GM12878 (cell line): ENCODE results near the gene TRPV6. TPM values are rescaled to one million over a fixed set of nuclear protein-coding genes. Genes with fewer than 3 reads are reported as not detected.

ENCODE experiments used
- ATAC-seq: fragments of 200-7000 bp; cut with Tn5 transposase; 3 replicates; pipeline ENCODE4 v1.9.1; 2020; ENCODE audit warnings: mild to moderate bottlenecking, moderate library complexity
- BruUV-seq: library from RNA; stranded (reverse); fragments of 400-500 nt; replicated peaks from 2 replicates; lab custom pipeline; 2021; lab: Mats Ljungman, UMichigan
- CTCF ChIA-PET: fragments of 300-600 bp; sonication (Branson Sonifier 250); formaldehyde crosslinking; extraction: SDS; loops from one replicate; lab custom pipeline; 2021; ENCODE audit warnings: inconsistent platforms; lab: Yijun Ruan, JAX
- POLR2A ChIA-PET: fragments of 350-600 bp; formaldehyde crosslinking; extraction: SDS; loops from one replicate; lab custom pipeline; 2021; ENCODE audit warnings: inconsistent platforms; lab: Charles Lee
- RAD21 ChIA-PET: fragments of 300-600 bp; sonication (Branson Sonifier 250); formaldehyde crosslinking; loops from one replicate; lab custom pipeline; 2023; ENCODE audit warnings: antibody characterized with exemption; ENCODE audit not compliant: unreplicated experiment; lab: Charles Lee
- SMC1A ChIA-PET: fragments of 300-600 bp; sonication (Branson Sonifier 250); formaldehyde crosslinking; loops from one replicate; lab custom pipeline; 2023; ENCODE audit not compliant: unreplicated experiment, uncharacterized antibody; lab: Charles Lee
- DNase-seq: peaks from one replicate; pipeline ENCODE4 v3.0.0-alpha.2; 2011; ENCODE audit warnings: low read depth, low spot score
- FAIRE-seq: peaks from 3 replicates; lab custom pipeline; 2011; peaks lifted over from hg19 to GRCh38; lab: Jason Lieb, UNC
- H2AFZ ChIP-seq: 2 replicates; pipeline ENCODE4 v1.6.0; 2011; ENCODE audit warnings: low read depth, low read length, control low read depth; ENCODE audit not compliant: control insufficient read depth
- H3K27ac ChIP-seq: 2 replicates; pipeline ENCODE4 v1.5.1; 2011; ENCODE audit warnings: control low read depth; ENCODE audit not compliant: control insufficient read depth, insufficient read depth
- H3K27me3 ChIP-seq, 2 experiments: replicated peaks in 1 of 2; 2 replicates each; pipeline versions ENCODE4 v1.6.0 to v1.6.1; 2011; ENCODE audit warnings: low read length in 1 of 2; ENCODE audit not compliant: control insufficient read depth in 2 of 2, insufficient read depth in 2 of 2
- H3K36me3 ChIP-seq, 2 experiments: 2 replicates each; pipeline ENCODE4 v1.5.1; 2011; ENCODE audit warnings: low read length in 1 of 2; ENCODE audit not compliant: control insufficient read depth in 2 of 2, insufficient read depth in 2 of 2
- H3K4me1 ChIP-seq: 2 replicates; pipeline ENCODE4 v1.6.1; 2011; ENCODE audit warnings: mild to moderate bottlenecking, low read length, moderate library complexity, mixed read lengths; ENCODE audit not compliant: control insufficient read depth, insufficient read depth
- H3K4me2 ChIP-seq: 2 replicates; pipeline ENCODE4 v1.6.0; 2011; ENCODE audit warnings: control low read depth; ENCODE audit not compliant: control insufficient read depth, insufficient read depth
- H3K4me3 ChIP-seq: fragments of 200-600 bp; sonication (generic); 2 replicates; pipeline ENCODE4 v1.5.1; 2016
- H3K79me2 ChIP-seq: 2 replicates; pipeline ENCODE4 v1.6.0; 2011; ENCODE audit warnings: low read length; ENCODE audit not compliant: control insufficient read depth, insufficient read depth
- H3K9ac ChIP-seq: 2 replicates; pipeline ENCODE4 v1.8.0; 2011; ENCODE audit warnings: low read length, control low read depth, mixed read lengths; ENCODE audit not compliant: control insufficient read depth, insufficient read depth
- H3K9me3 ChIP-seq: replicated peaks from 3 replicates; pipeline ENCODE4 v1.5.1; 2011; ENCODE audit warnings: mild to moderate bottlenecking, low read length; ENCODE audit not compliant: control insufficient read depth, insufficient read depth
- H4K20me1 ChIP-seq: 2 replicates; pipeline ENCODE4 v1.6.0; 2011; ENCODE audit not compliant: control insufficient read depth, insufficient read depth
- DPF2 ChIP-seq: fragments of 450-650 bp; IDR thresholded peaks from 2 replicates; pipeline ENCODE4 v1.6.1; 2017; ENCODE audit warnings: mild to moderate bottlenecking
- KAT2A ChIP-seq: conservative IDR thresholded peaks from 2 replicates; pipeline ENCODE4 v1.6.1; 2011; ENCODE audit warnings: low read depth, low read length; ENCODE audit not compliant: control insufficient read depth
- NBN ChIP-seq: fragments of 450-650 bp; IDR thresholded peaks from 2 replicates; pipeline ENCODE4 v1.6.1; 2016
- POLR2A ChIP-seq: IDR thresholded peaks from 2 replicates; pipeline ENCODE4 v1.6.1; 2011; ENCODE audit warnings: low read depth, mild to moderate bottlenecking, low read length
- RBBP5 ChIP-seq: fragments of 200-600 bp; sonication (generic); conservative IDR thresholded peaks from 2 replicates; pipeline ENCODE4 v1.6.1; 2016
- TBL1XR1 ChIP-seq: IDR thresholded peaks from 2 replicates; pipeline ENCODE4 v1.6.1; 2012; ENCODE audit warnings: low read depth, low read length, improper control_type of control experiment
- YY1 ChIP-seq: IDR thresholded peaks from 2 replicates; pipeline ENCODE4 v1.6.1; 2011; ENCODE audit warnings: low read depth, mild to moderate bottlenecking, low read length
- ZNF274 ChIP-seq: IDR thresholded peaks from one replicate; pipeline ENCODE4 v1.8.0; 2011; ENCODE audit not compliant: insufficient read length, insufficient read depth
- WGBS: methylation state at CpG from one replicate; pipeline ENCODE4 v1.1.6; 2016; ENCODE audit warnings: low lambda C conversion rate; ENCODE audit not compliant: insufficient replicate concordance, insufficient coverage; ENCODE audit errors: missing lambda C conversion rate; 5-methylcytosine and 5-hydroxymethylcytosine counted together
- in situ Hi-C: fragments of 300-500 bp; cut with MboI; formaldehyde crosslinking; loops from 9 replicates; pipeline ENCODE4 v1.14.3; 2018; ENCODE audit warnings: mixed read lengths
- intact Hi-C: fragments of 100-400 bp; cut with micrococcal nuclease; formaldehyde crosslinking; loops from one replicate; pipeline ENCODE4 v1.14.2; 2022; ENCODE audit not compliant: unreplicated experiment
- polyA plus RNA-seq, 11 experiments: library from polyadenylated mRNA; depleted of rRNA in 4 of 11; unstranded in 6 of 11; stranded (reverse) in 5 of 11; fragments of >200 nt; fragmentation: Nextera tagmentation in 4 of 11; fragmentation: Illumina TruSeq in 1 of 11; extraction: Ambion mirVana in 4 of 11; extraction: Trizol in 1 of 11; gene quantifications; 1 replicate in 1 of 11; 2 replicates in 10 of 11; pipeline versions ENCODE4 v1.2.1 to v1.2.3, GENCODE V29; 2011 to 2016; ENCODE audit warnings: inconsistent platforms in 2 of 11, missing spikeins in 2 of 11, low read depth in 1 of 11
- total RNA-seq, 4 experiments: library from RNA; depleted of rRNA in 3 of 4; stranded (reverse); fragments of >200 nt in 3 of 4; fragmentation: Illumina TruSeq in 1 of 4; extraction: Trizol in 1 of 4; gene quantifications; 2 replicates each; pipeline versions ENCODE4 v1.2.1 to v1.2.3, GENCODE V29; 2013 to 2021
- TF ChIP-seq, protein P1 (sequence below): fragments of 450-650 bp; IDR thresholded peaks from 2 replicates; pipeline ENCODE4 v1.6.1; 2014; ENCODE audit warnings: mild to moderate bottlenecking
- TF ChIP-seq, protein P2 (sequence below): fragments of 450-650 bp; IDR thresholded peaks from 2 replicates; pipeline ENCODE4 v1.6.1; 2017; ENCODE audit warnings: mild to moderate bottlenecking, moderate library complexity
- TF ChIP-seq, protein P3 (sequence below): fragments of 450-650 bp; IDR thresholded peaks from 2 replicates; pipeline ENCODE4 v1.6.1; 2017; ENCODE audit warnings: low read depth, mild to moderate bottlenecking, moderate library complexity

The TRPV6 gene
- total and polyA plus RNA-seq, 10 of the 15 experiments (the other 5 are each of a cell fraction or from before 2014, with no cell fraction given), result not detected

DNA sequence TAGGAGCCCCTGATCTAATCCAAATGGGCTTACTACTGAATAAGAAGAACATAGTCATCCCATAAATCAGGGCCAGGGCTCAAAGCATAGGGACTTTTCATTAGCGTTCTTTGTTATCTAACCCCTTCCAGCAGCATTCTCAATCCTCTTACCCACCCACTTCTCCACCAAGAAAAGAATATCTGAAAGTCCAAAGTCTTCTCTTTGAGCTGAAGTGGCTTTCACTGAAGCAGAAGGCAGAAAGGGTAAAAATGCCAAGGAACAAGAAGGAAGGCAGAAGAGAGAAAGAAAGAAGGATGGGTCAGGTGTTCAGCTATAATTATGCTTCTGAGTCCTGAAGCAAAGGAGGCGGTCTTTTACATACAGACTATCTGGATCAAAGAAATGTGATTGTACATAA, 37.8 kb upstream of the TRPV6 start:
- ChIA-PET RAD21 (no interaction called here), CTCF (no interaction called here), SMC1A (interaction anchor here (0.7 to 1.6 kb wide), 2 partner anchors 20 to 83 kb away, joined by 3 read pairs; no protein-coding TSS in a partner anchor), POLR2A (no interaction called here)
- H3K27ac ChIP-seq, result no peak overlapping the region
- TF ChIP-seq KAT2A (no peak), DPF2 (no peak), RBBP5 (no peak), TBL1XR1 (no peak), YY1 (no peak), NBN (no peak), ZNF274 (no peak), POLR2A (no peak)
- TF ChIP-seq, protein P1, sequence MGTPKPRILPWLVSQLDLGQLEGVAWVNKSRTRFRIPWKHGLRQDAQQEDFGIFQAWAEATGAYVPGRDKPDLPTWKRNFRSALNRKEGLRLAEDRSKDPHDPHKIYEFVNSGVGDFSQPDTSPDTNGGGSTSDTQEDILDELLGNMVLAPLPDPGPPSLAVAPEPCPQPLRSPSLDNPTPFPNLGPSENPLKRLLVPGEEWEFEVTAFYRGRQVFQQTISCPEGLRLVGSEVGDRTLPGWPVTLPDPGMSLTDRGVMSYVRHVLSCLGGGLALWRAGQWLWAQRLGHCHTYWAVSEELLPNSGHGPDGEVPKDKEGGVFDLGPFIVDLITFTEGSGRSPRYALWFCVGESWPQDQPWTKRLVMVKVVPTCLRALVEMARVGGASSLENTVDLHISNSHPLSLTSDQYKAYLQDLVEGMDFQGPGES, result no peak
- TF ChIP-seq, protein P2, sequence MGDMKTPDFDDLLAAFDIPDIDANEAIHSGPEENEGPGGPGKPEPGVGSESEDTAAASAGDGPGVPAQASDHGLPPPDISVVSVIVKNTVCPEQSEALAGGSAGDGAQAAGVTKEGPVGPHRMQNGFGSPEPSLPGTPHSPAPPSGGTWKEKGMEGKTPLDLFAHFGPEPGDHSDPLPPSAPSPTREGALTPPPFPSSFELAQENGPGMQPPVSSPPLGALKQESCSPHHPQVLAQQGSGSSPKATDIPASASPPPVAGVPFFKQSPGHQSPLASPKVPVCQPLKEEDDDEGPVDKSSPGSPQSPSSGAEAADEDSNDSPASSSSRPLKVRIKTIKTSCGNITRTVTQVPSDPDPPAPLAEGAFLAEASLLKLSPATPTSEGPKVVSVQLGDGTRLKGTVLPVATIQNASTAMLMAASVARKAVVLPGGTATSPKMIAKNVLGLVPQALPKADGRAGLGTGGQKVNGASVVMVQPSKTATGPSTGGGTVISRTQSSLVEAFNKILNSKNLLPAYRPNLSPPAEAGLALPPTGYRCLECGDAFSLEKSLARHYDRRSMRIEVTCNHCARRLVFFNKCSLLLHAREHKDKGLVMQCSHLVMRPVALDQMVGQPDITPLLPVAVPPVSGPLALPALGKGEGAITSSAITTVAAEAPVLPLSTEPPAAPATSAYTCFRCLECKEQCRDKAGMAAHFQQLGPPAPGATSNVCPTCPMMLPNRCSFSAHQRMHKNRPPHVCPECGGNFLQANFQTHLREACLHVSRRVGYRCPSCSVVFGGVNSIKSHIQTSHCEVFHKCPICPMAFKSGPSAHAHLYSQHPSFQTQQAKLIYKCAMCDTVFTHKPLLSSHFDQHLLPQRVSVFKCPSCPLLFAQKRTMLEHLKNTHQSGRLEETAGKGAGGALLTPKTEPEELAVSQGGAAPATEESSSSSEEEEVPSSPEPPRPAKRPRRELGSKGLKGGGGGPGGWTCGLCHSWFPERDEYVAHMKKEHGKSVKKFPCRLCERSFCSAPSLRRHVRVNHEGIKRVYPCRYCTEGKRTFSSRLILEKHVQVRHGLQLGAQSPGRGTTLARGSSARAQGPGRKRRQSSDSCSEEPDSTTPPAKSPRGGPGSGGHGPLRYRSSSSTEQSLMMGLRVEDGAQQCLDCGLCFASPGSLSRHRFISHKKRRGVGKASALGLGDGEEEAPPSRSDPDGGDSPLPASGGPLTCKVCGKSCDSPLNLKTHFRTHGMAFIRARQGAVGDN, result no peak
- TF ChIP-seq, protein P3, sequence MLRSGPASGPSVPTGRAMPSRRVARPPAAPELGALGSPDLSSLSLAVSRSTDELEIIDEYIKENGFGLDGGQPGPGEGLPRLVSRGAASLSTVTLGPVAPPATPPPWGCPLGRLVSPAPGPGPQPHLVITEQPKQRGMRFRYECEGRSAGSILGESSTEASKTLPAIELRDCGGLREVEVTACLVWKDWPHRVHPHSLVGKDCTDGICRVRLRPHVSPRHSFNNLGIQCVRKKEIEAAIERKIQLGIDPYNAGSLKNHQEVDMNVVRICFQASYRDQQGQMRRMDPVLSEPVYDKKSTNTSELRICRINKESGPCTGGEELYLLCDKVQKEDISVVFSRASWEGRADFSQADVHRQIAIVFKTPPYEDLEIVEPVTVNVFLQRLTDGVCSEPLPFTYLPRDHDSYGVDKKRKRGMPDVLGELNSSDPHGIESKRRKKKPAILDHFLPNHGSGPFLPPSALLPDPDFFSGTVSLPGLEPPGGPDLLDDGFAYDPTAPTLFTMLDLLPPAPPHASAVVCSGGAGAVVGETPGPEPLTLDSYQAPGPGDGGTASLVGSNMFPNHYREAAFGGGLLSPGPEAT, result no peak
- H3K4me2 ChIP-seq, result no peak overlapping the region
- no peaks in the 10 kb centered on the region for H3K4me1 ChIP-seq
- no peak overlapping the region for H3K4me3 ChIP-seq
- H3K9me3 ChIP-seq, result no peaks in the 10 kb centered on the region; the same call in 2 of the 3 replicates
- in situ Hi-C loops, result no loop called here
- no TSS peak for BruUV-seq
- H3K79me2 ChIP-seq, result no peaks in the 10 kb centered on the region
- intact Hi-C loops, result no loop called here
- H3K9ac ChIP-seq, result no peak overlapping the region
- WGBS, result 46% methylated on average over 2 of the region's 2 CpGs
- H2AFZ ChIP-seq, result no peak overlapping the region
- no peaks in the 10 kb centered on the region for H4K20me1 ChIP-seq
- FAIRE-seq (no peak), DNase-seq (no peak), ATAC-seq (no peak)
- peaks cover 0 to 1% of the 10 kb centered on the region in 2 experiments; a peak in 2 of 4 replicates for H3K27me3 ChIP-seq
- no peaks in the 10 kb centered on the region for H3K36me3 ChIP-seq
